Keratinocyte (primary cell): ENCODE measurements around the gene ADAMTSL1.

ENCODE experiments used
- CTCF ChIP-seq, 3 experiments: IDR thresholded peaks in 1 of 3; conservative IDR thresholded peaks in 1 of 3; optimal IDR thresholded peaks in 1 of 3; 2 replicates in 2 of 3; 3 replicates in 1 of 3; pipeline versions ENCODE3 to v1.5.1; 2011; ENCODE audit warnings: low read length in 3 of 3, mild to moderate bottlenecking in 3 of 3, moderate library complexity in 2 of 3, control low read depth in 1 of 3, inconsistent platforms in 1 of 3; ENCODE audit not compliant: insufficient read depth in 2 of 3; ENCODE audit errors: extremely low read depth in 1 of 3
- EZH2 ChIP-seq: IDR thresholded peaks from one replicate; pipeline ENCODE4 v1.6.1; 2012; ENCODE audit warnings: inconsistent platforms, mild to moderate bottlenecking, low read length, moderate library complexity

- no peak for TF ChIP-seq CTCF (optimal IDR thresholded peaks at IDR 0.05 in 1 of 3, IDR thresholded peaks at IDR 0.05 in 1 of 3, conservative IDR thresholded peaks at IDR 0.05 in 1 of 3; ENCODE audit: extremely low read depth in 1 of 3, insufficient read depth in 2 of 3, low read length in 3 of 3)
- no peak for TF ChIP-seq EZH2
Observed at GRCh38 chr9:18448101-18448500, 25.9 kb upstream of the ADAMTSL1 start.
